GM18505 (cell line): ENCODE data around the gene DHX15.
"Not testable (repeated sequence)": the region's sequence is repeated elsewhere in the genome, so short reads cannot be mapped to it uniquely, and the experiment has no call there.

Experiments
- ATAC-seq: cut with Tn5 transposase; IDR thresholded peaks from one replicate; pipeline ENCODE4 v1.9.1; 2021; ENCODE audit not compliant: unreplicated experiment
- POLR2A ChIP-seq: IDR thresholded peaks from 4 replicates; pipeline ENCODE4 v1.6.1; 2011; ENCODE audit warnings: borderline replicate concordance; ENCODE audit not compliant: insufficient read depth, insufficient read length; ENCODE audit errors: extremely low read depth

Gene DHX15

GRCh38 chr4:24537025-24537424 lies 47.3 kb downstream of the DHX15 start:
- no peak for ATAC-seq
- TF ChIP-seq POLR2A = no peak

DNA sequence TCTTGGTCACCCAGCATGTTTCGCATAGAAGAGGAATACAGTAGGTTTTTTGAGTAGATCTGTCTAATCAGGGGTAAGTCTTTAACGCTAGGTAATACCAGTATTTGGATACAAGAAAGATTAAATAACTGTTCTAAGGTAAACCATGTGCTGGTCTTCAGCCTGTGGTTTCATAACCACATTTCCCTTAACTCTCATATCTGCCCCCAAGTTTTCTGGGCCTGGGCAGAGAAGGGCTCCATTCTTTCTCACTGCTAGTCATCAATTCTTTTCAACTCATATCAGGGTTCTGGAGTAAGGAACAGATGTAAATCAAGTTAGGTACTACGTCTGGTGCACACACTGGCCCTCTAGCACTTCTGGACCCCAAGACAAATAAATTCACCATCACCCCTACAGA lies 49.0 kb downstream of the DHX15 start:
- no peak for ATAC-seq
- TF ChIP-seq POLR2A = no peak

DNA sequence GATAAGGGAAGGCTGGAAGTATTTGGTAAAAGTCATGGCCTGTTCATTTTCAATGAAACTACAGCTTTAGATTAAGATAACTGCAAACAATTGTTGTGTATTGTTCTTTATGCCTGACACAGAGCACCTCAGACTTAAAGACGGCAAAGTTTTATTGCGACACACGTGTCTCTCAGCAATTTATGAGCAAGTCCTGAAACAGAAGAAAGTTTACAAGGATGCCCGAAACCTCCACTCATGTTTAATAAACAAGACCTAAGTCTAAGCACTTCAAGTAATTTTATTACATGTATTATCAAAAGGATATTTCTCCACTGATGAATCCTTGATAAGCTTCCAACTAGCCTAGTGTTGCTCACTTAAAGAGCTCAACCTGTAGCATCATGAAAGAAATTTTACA lies 51.0 kb downstream of the DHX15 start:
- TF ChIP-seq POLR2A = no peak
- ATAC-seq = no peak

DNA sequence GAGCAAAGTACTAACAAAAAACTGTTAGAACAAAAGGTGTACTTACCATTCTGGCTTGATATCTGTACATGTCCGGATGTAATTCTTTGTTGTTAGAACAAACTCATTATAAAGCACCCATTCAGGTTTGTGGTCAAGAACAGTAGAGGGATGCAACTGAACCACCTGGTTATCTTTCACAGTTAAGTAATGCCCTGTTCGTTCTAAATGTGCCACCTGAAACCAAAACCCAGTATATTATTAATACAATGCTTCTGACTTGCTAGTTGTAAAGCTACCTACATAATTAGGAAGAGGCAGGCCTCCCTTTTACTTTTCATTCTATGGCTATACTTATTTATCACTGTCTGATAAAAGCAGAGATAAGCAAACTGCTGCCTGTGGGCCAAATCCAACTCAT lies 54.8 kb downstream of the DHX15 start:
- no peak for ATAC-seq
- TF ChIP-seq POLR2A = no peak

- no peak for TF ChIP-seq POLR2A
- no peak for ATAC-seq
These were observed 57.0 kb downstream of the DHX15 start for GRCh38 chr4:24527371-24527770.

DNA sequence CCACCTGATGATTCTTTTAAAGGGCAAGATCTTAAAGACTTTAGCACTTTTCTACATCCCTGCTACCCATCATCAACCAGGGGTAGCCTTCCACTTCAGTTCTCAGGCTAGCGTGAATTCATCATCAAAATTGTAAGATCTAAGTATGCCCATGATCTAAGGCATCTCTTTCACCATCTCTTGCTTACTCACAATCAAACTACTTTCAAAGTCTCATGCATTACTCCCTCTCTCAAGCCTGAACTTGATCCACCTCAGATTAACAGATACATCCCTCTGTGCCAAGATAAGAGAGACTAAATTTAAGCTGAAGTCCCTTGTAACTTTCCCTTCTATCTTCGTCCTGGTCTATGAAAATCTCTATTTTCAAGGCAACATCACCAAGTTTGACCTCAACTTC lies 62.8 kb downstream of the DHX15 start:
- TF ChIP-seq POLR2A = no peak
- ATAC-seq = no peak

GRCh38 chr4:24519649-24520048 lies 64.7 kb downstream of the DHX15 start:
- TF ChIP-seq POLR2A = no peak
- no peak for ATAC-seq

- TF ChIP-seq POLR2A = no peak
- no peak for ATAC-seq
These were observed 66.7 kb downstream of the DHX15 start for GRCh38 chr4:24517676-24518075.

DNA sequence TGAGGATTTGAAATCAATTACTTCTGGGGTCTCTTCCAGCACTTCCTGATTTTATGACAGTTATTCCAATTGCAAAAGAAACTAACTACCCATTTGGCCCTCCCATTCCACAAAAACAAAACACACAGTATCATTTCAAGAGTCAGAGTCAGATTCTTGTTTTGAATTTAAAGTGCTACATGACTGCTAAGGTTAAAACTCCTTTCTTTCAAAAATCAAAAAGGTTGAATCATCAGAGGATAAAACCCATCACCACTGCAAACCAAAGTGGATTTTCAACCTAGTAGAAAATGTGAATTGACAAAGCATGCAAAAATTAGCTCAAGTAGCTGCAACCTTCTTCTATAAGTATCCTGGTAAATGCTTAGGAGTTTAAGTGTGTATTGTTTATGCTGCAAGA lies 67.4 kb downstream of the DHX15 start:
- no peak for TF ChIP-seq POLR2A
- no peak for ATAC-seq

GRCh38 chr4:24515698-24516097 lies 68.7 kb downstream of the DHX15 start:
- ATAC-seq = no peak
- TF ChIP-seq POLR2A = no peak

DNA sequence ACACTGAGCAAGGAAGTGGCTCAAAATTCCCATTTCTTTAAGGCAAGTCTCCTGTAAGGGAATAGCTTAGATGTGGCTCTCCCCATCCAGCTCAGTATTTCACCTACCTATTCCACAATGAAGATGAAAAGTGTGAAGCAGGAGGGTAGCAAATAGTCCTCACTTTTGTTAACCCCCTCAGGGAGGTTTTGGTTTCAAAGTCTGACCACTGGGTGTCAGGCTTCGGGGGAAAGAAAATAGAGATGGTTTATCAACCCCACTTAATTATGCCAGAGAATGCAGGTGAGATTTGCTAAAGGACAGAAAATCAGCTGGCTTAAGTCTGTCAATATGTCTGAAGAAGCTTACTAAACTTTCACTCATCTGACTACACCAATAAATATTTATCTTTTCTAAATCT lies 69.5 kb downstream of the DHX15 start:
- no peak for ATAC-seq
- TF ChIP-seq POLR2A = no peak

GRCh38 chr4:24513718-24514117 lies 70.6 kb downstream of the DHX15 start:
- no peak for ATAC-seq
- no peak for TF ChIP-seq POLR2A

- TF ChIP-seq POLR2A = no peak
- ATAC-seq = no peak
These were observed 72.8 kb downstream of the DHX15 start for GRCh38 chr4:24511371-24512063.

DNA sequence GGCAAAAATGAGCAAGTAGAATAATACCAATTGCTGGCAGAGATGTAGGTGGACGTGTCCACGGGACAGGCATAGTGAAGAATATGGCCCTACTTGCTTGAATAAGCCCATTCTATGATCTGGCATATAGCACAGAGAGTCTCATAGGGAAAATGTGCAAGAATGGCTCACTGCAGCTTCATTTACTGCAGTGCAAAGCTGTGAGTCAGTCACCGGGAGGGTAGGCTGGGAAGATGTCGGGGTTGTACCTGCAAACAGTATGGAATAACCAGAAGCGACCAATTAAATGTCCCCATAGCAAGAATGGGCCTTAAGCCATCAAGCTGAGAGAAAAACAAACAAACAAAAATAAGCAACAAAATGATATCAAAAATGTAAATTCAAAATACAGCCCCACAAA lies 74.3 kb downstream of the DHX15 start:
- no peak for TF ChIP-seq POLR2A
- ATAC-seq = no peak

GRCh38 chr4:24508541-24508940 lies 75.8 kb downstream of the DHX15 start:
- ATAC-seq = no peak
- TF ChIP-seq POLR2A = no peak

DNA sequence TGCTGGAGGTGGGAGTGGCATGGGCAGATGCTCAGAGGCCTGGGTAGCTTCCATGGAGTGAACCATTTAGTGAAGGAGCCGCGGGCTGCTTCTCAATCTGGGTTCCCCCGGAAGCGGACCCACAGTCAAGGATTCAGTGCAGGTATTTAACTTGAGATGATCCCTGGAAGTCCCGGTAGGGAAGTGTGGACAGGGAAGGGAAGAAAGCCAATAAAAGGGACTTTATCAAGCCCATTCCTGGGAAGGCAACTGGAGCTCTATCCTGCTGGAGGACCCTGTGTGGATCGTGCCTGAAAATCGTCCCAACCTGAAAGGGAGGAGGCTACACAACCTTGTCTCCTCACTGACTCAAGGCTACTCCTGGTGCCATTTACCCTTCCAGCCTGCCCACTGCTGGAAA lies 76.9 kb downstream of the DHX15 start:
- no peak for TF ChIP-seq POLR2A
- ATAC-seq = no peak

DNA sequence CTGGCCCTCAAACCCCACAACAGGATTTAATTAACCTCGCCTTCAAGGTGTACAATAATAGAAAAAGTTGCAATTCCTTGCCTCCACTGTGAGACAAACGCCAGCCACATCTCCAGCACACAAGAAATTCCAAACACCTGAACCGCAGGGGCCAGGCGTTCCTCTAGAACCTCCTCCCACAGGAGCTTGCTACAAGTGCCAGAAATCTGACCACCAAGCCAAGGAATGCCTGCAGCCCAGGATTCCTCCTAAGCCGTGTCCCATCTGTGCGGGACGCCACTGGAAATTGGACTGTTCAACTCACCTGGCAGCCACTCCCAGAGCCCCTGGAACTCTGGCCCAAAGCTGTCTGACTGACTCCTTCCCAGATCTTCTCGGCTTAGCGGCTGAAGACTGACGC lies 81.3 kb downstream of the DHX15 start:
- ATAC-seq = not testable (repeated sequence)
